ENCODE results near the gene ZNF48. TPM values are rescaled to one million over a fixed set of nuclear protein-coding genes. Genes with fewer than 3 reads are reported as not detected.

Gene ZNF48
- total RNA-seq, 1 donor from 2014 or later = 12.6 TPM

DNA sequence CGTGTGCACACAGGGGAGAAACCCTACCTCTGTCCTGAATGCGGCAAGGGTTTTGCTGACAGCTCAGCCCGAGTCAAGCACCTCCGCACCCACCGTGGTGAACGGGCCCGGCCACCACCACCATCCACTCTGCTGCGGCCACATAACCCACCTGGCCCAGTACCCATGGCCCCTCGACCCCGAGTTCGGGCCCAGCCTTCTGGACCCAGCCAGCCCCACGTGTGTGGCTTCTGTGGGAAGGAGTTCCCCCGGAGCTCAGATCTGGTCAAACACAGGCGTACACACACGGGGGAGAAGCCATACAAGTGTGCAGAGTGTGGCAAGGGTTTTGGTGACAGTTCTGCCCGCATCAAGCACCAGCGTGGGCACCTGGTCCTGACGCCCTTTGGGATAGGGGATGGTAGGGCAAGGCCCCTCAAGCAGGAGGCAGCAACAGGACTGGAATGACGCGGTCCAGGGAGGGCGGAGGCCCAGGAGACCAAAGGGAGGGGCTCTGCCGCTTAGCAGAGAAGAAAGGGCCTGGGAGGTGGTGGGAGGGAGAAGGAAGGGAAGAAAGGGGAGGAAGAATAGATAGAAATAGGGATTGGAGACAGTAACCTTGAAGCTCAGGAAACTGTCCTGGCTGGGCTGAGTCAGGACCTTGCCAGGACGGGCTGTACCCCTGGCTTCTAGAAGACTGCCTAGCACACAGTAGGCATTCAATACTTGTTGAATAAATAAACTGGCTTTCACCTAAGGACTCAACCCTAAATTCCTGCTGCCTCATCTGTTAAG, 3.6 kb downstream of the ZNF48 start:
- TF ChIP-seq, protein P1, sequence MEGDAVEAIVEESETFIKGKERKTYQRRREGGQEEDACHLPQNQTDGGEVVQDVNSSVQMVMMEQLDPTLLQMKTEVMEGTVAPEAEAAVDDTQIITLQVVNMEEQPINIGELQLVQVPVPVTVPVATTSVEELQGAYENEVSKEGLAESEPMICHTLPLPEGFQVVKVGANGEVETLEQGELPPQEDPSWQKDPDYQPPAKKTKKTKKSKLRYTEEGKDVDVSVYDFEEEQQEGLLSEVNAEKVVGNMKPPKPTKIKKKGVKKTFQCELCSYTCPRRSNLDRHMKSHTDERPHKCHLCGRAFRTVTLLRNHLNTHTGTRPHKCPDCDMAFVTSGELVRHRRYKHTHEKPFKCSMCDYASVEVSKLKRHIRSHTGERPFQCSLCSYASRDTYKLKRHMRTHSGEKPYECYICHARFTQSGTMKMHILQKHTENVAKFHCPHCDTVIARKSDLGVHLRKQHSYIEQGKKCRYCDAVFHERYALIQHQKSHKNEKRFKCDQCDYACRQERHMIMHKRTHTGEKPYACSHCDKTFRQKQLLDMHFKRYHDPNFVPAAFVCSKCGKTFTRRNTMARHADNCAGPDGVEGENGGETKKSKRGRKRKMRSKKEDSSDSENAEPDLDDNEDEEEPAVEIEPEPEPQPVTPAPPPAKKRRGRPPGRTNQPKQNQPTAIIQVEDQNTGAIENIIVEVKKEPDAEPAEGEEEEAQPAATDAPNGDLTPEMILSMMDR (conservative IDR thresholded peaks at IDR 0.05; ENCODE audit: low read depth, low read length) = no peak
- DNase-seq (ENCODE audit: low read depth) = no peak
- no peak overlapping the region for H3K4me3 ChIP-seq (ENCODE audit: low read depth, low read length)

DNA sequence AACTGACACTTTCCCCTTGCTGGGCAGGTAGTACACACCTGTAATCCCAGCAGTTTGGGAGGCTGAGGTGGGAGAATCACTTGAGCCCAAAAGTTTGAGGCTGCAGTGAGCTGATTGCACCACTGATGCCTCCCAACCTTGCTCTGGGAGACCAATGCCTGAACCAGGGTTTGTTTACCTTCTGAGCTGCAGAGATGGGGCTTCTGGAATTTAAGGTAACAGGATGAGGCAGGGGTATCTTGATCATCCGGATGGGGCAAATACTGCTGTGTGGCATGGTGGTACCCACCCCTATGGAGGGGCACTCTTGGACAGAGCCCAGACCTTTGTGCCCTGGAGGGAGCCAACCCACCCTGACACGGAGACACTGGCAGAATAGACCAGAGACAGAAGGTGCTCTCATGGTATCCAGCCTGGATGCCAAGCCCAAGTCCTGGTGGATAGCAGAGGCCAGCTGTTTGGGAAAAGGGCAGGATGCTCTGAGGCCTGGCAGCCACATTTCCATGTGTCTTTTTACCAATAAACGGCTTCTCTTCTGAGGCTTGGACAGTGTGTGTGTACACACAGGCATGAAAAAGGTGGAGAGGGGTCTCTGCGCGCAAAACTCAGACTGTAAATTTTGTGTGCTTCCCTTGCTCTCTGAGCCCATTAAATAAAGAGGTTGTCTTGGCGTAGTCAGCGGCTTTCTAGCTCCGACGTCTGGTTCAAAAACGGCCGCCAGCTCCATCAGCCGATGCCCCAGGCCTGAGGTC, 4.4 kb downstream of the ZNF48 start:
- TF ChIP-seq, protein P1 (conservative IDR thresholded peaks at IDR 0.05; ENCODE audit: low read depth, low read length) = no peak

GRCh38 chr16:30401768-30402425, 6.7 kb downstream of the ZNF48 start:
- no peak for DNase-seq (ENCODE audit: low read depth)
- TF ChIP-seq, protein P1 (conservative IDR thresholded peaks at IDR 0.05; ENCODE audit: low read depth, low read length) = no peak
- H3K4me3 ChIP-seq (ENCODE audit: low read depth, low read length) = no peak overlapping the region

More for the DNA sequence above, 4.4 kb downstream of the ZNF48 start:
- DNase-seq (ENCODE audit: low read depth) = no peak
- peak overlapping the region; percentile 69 for H3K4me3 ChIP-seq (ENCODE audit: low read depth, low read length)

- peak overlapping the region; percentile 61 for H3K4me3 ChIP-seq (ENCODE audit: low read depth, low read length)
- no peak for DNase-seq (ENCODE audit: low read depth)
- TF ChIP-seq, protein P1 (conservative IDR thresholded peaks at IDR 0.05; ENCODE audit: low read depth, low read length) = no peak
These were observed 11.5 kb downstream of the ZNF48 start for GRCh38 chr16:30406795-30407101.

GRCh38 chr16:30407102-30407803, 12.0 kb downstream of the ZNF48 start, which contains the start of gene ZNF771:
Gene ZNF771, plus strand, starts transcription at chr16:30407606. Its CDS starts 448 bp downstream, at chr16:30408054.
- TF ChIP-seq, protein P1 (conservative IDR thresholded peaks at IDR 0.05; ENCODE audit: low read depth, low read length) = no peak
- DNase-seq (ENCODE audit: low read depth) = no peak

DNA sequence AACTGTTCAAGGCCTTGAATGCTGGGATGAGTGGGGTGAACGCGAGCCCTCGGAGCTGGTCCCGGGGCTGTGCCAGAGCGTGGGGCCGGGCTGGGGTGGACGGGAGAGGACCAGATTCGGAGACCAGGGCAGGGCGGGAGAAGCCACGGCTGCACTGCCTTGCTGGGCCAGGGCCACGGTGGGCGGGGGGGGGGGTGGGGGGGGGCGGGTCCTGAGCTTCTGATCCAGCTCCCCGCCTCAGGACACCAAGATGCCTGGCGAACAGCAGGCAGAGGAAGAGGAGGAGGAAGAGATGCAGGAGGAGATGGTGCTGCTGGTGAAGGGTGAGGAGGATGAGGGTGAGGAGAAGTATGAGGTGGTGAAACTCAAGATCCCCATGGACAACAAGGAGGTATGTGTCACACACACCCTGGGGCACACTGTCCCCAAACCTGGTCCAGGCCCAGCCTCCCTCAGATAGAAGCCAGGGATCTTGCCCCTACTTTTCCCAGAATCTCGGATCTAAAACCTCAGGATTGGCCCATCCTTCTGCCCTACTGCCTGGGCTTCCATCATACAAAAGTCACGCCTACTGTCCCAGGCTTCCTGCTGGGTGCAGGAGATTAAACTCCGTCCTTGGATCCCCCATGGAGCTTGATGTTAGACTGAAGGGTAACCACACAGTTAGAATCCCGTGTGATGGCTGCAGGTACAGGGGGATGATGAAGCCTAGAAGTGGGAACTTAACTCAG, 12.7 kb downstream of the ZNF48 start:
- H3K4me3 ChIP-seq (ENCODE audit: low read depth, low read length) = peak overlapping the region; percentile 61
- TF ChIP-seq, protein P1 (conservative IDR thresholded peaks at IDR 0.05; ENCODE audit: low read depth, low read length) = no peak
- DNase-seq (ENCODE audit: low read depth) = no peak

More at GRCh38 chr16:30407102-30407803, 12.0 kb downstream of the ZNF48 start, which contains the start of gene ZNF771:
- H3K4me3 ChIP-seq (ENCODE audit: low read depth, low read length) = peak within 1 kb of the TSS; percentile 61

Measured in epithelial cell of proximal tubule (primary cell).